ENCODE measurements around the gene SH3TC1.

Gene SH3TC1

GRCh38 chr4:8177956-8178355 is 21.1 kb upstream of the SH3TC1 start:
- TF ChIP-seq MAX (IDR thresholded peaks at IDR 0.05; ENCODE audit: low read depth, low read length) (no peak), POLR2A (IDR thresholded peaks at IDR 0.05; ENCODE audit: extremely low read depth, insufficient read length) (no peak), MYC (IDR thresholded peaks at IDR 0.05; ENCODE audit: low read depth, low read length) (no peak), CTCF (IDR thresholded peaks at IDR 0.05; ENCODE audit: low read depth, low read length) (no peak)
- H3K4me3 ChIP-seq (ENCODE audit: low read depth, low read length), result no peak overlapping the region
- no peak for DNase-seq (ENCODE audit: low read depth)

- TF ChIP-seq MYC (IDR thresholded peaks at IDR 0.05; ENCODE audit: low read depth, low read length) (no peak), POLR2A (IDR thresholded peaks at IDR 0.05; ENCODE audit: extremely low read depth, insufficient read length) (no peak), MAX (IDR thresholded peaks at IDR 0.05; ENCODE audit: low read depth, low read length) (no peak), CTCF (IDR thresholded peaks at IDR 0.05; ENCODE audit: low read depth, low read length) (no peak)
- no peak for DNase-seq (ENCODE audit: low read depth)
- H3K4me3 ChIP-seq (ENCODE audit: low read depth, low read length), result no peak overlapping the region
Observed at GRCh38 chr4:8179074-8179473, 20.0 kb upstream of the SH3TC1 start.

GRCh38 chr4:8179771-8180170 is 19.3 kb upstream of the SH3TC1 start:
- DNase-seq (ENCODE audit: low read depth), result no peak
- no peak overlapping the region for H3K4me3 ChIP-seq (ENCODE audit: low read depth, low read length)
- TF ChIP-seq MAX (IDR thresholded peaks at IDR 0.05; ENCODE audit: low read depth, low read length), result no peak
- no peak for TF ChIP-seq MYC (IDR thresholded peaks at IDR 0.05; ENCODE audit: low read depth, low read length)
- TF ChIP-seq CTCF (IDR thresholded peaks at IDR 0.05; ENCODE audit: low read depth, low read length), result no peak
- no peak for TF ChIP-seq POLR2A (IDR thresholded peaks at IDR 0.05; ENCODE audit: extremely low read depth, insufficient read length)

- no peak for TF ChIP-seq POLR2A (IDR thresholded peaks at IDR 0.05; ENCODE audit: extremely low read depth, insufficient read length)
- TF ChIP-seq MAX (IDR thresholded peaks at IDR 0.05; ENCODE audit: low read depth, low read length), result peak; percentile 51
- TF ChIP-seq MYC (IDR thresholded peaks at IDR 0.05; ENCODE audit: low read depth, low read length), result no peak
- no peak for TF ChIP-seq CTCF (IDR thresholded peaks at IDR 0.05; ENCODE audit: low read depth, low read length)
- DNase-seq (ENCODE audit: low read depth), result no peak
- H3K4me3 ChIP-seq (ENCODE audit: low read depth, low read length), result no peak overlapping the region
Observed at GRCh38 chr4:8180310-8181093, 18.6 kb upstream of the SH3TC1 start.

- TF ChIP-seq CTCF (IDR thresholded peaks at IDR 0.05; ENCODE audit: low read depth, low read length), result no peak
- no peak for TF ChIP-seq POLR2A (IDR thresholded peaks at IDR 0.05; ENCODE audit: extremely low read depth, insufficient read length)
- no peak for TF ChIP-seq MYC (IDR thresholded peaks at IDR 0.05; ENCODE audit: low read depth, low read length)
- no peak for TF ChIP-seq MAX (IDR thresholded peaks at IDR 0.05; ENCODE audit: low read depth, low read length)
- no peak for DNase-seq (ENCODE audit: low read depth)
- no peak overlapping the region for H3K4me3 ChIP-seq (ENCODE audit: low read depth, low read length)
Observed at GRCh38 chr4:8181119-8181518, 18.0 kb upstream of the SH3TC1 start.
